H1 (cell line): ENCODE results near the gene NOD2. TPM values are rescaled to one million over a fixed set of nuclear protein-coding genes. Genes with fewer than 3 reads are reported as not detected.

Source experiments
- CHD7 ChIP-seq: fragments of 300-600 bp; sonication (generic); IDR thresholded peaks from 2 replicates; pipeline ENCODE4 v1.7.1; 2012; ENCODE audit warnings: low read length, moderate library complexity, mild to moderate bottlenecking, inconsistent platforms; ENCODE audit not compliant: insufficient replicate concordance
- polyA plus RNA-seq, 7 experiments: library from polyadenylated mRNA; depleted of rRNA in 3 of 7; stranded (reverse) in 5 of 7; unstranded in 2 of 7; fragments of >200 nt in 5 of 7; fragments of 200-250 nt in 2 of 7; gene quantifications; 1 replicate in 5 of 7; 2 replicates in 1 of 7; 4 replicates in 1 of 7; pipeline versions ENCODE4 v1.2.1 to v1.2.3, GENCODE V29; 2011 to 2013; ENCODE audit warnings: missing spikeins in 2 of 7, mixed read lengths in 2 of 7
- total RNA-seq: library from RNA; stranded (reverse); fragmentation: NEBNext Ultra II Directional; extraction: Animal tissue kit (Norgen Biotek cat#: 25700); gene quantifications from 2 replicates; pipeline ENCODE4 v1.2.1, GENCODE V29; 2021

Gene NOD2
- total and polyA plus RNA-seq, 2 of the 8 experiments (the other 6 are each of a cell fraction or from before 2014, with no cell fraction given): 0.37 to 0.42 TPM

GRCh38 chr16:50765260-50765659 is 71.9 kb downstream of the NOD2 start (continued):
- no peak for TF ChIP-seq CHD7
